HepG2 (cell line): ENCODE measurements around the gene CIAO3. TPM values are rescaled to one million over a fixed set of nuclear protein-coding genes. Genes with fewer than 3 reads are reported as not detected.

Source experiments
- ATAC-seq: fragments of 200-7000 bp; cut with Tn5 transposase; 3 replicates; pipeline ENCODE4 v1.9.1; 2020; ENCODE audit warnings: mild to moderate bottlenecking, moderate library complexity
- BruUV-seq: library from RNA; stranded (reverse); fragments of 400-500 nt; replicated peaks from 2 replicates; lab custom pipeline; 2021; lab: Mats Ljungman, UMichigan
- CTCF ChIA-PET: fragments of 300-600 bp; formaldehyde crosslinking; extraction: SDS; loops from one replicate; lab custom pipeline; 2021; ENCODE audit warnings: low total read pairs, inconsistent platforms, low intra/inter-chr PET ratio; lab: Yijun Ruan, JAX
- POLR2A ChIA-PET: fragments of 350-600 bp; sonication (Branson Sonifier 250); formaldehyde crosslinking; loops from one replicate; lab custom pipeline; 2020; ENCODE audit warnings: antibody characterized with exemption, inconsistent platforms; lab: Yijun Ruan, JAX
- DNase-seq: peaks from one replicate; pipeline ENCODE4 v3.0.0-alpha.2; 2015; ENCODE audit warnings: low spot score
- FAIRE-seq: peaks from 3 replicates; lab custom pipeline; 2011; peaks lifted over from hg19 to GRCh38; lab: Jason Lieb, UNC
- H2AFZ ChIP-seq: one replicate; pipeline ENCODE4 v1.6.1; 2011; ENCODE audit warnings: low read length, inconsistent platforms
- H3K27ac ChIP-seq: fragments of 300-600 bp; 3 replicates; pipeline ENCODE4 v1.8.0; 2011; ENCODE audit warnings: mixed run types, mild to moderate bottlenecking, mixed read lengths, low read length, inconsistent platforms; ENCODE audit not compliant: insufficient read depth; ENCODE audit errors: extremely low read length
- H3K27me3 ChIP-seq, 2 experiments: fragments of 200-600 bp in 1 of 2; 2 replicates in 1 of 2; 3 replicates in 1 of 2; pipeline versions ENCODE4 v1.6.0 to v1.8.0; 2011; ENCODE audit warnings: low read length in 2 of 2, mild to moderate bottlenecking in 2 of 2, moderate library complexity in 2 of 2, inconsistent platforms in 1 of 2; ENCODE audit not compliant: insufficient read depth in 2 of 2, control insufficient read depth in 1 of 2
- H3K36me3 ChIP-seq, 2 experiments: fragments of 200-600 bp in 1 of 2; replicated peaks in 1 of 2; 2 replicates in 1 of 2; 3 replicates in 1 of 2; pipeline versions ENCODE4 v1.5.1 to v1.8.0; 2011; ENCODE audit warnings: low read length in 2 of 2, inconsistent platforms in 1 of 2; ENCODE audit not compliant: insufficient read depth in 2 of 2, control insufficient read depth in 1 of 2
- H3K4me1 ChIP-seq: 2 replicates; pipeline ENCODE4 v1.5.1; 2012; ENCODE audit warnings: low read length, inconsistent platforms; ENCODE audit not compliant: insufficient read depth
- H3K4me2 ChIP-seq: 2 replicates; pipeline ENCODE4 v1.6.0; 2011; ENCODE audit warnings: low read depth, low read length, inconsistent platforms
- H3K4me3 ChIP-seq, 3 experiments: fragments of 200-600 bp in 1 of 3; sonication (generic), shearing (Covaris generic) in 1 of 3; replicated peaks in 1 of 3; 2 replicates each; pipeline ENCODE4 v1.5.1; 2011 to 2016; ENCODE audit warnings: low read length in 3 of 3, inconsistent platforms in 2 of 3, low read depth in 2 of 3, mild to moderate bottlenecking in 2 of 3, control low read depth in 1 of 3, mixed read lengths in 1 of 3; ENCODE audit not compliant: insufficient read depth in 1 of 3
- H3K79me2 ChIP-seq: one replicate; pipeline ENCODE4 v1.6.1; 2011; ENCODE audit warnings: low read length, inconsistent platforms; ENCODE audit not compliant: insufficient read depth
- H3K9ac ChIP-seq: 2 replicates; pipeline ENCODE4 v1.6.0; 2011; ENCODE audit warnings: mild to moderate bottlenecking, low read depth, low read length, inconsistent platforms; ENCODE audit not compliant: insufficient read depth
- H3K9me3 ChIP-seq: 2 replicates; pipeline ENCODE4 v1.5.1; 2012; ENCODE audit warnings: mild to moderate bottlenecking, low read length
- H4K20me1 ChIP-seq: 2 replicates; pipeline ENCODE4 v1.6.0; 2011; ENCODE audit warnings: inconsistent platforms, mild to moderate bottlenecking, low read length, moderate library complexity; ENCODE audit not compliant: insufficient read depth
- ATF3 ChIP-seq: sonication (generic); formaldehyde crosslinking; IDR thresholded peaks from 2 replicates; pipeline ENCODE4 v1.4.0; 2020; ENCODE audit warnings: missing genetic modification reagents
- FOXC1 ChIP-seq: sonication (generic); formaldehyde crosslinking; IDR thresholded peaks from 2 replicates; pipeline ENCODE4 v1.8.0; 2022; ENCODE audit warnings: mild to moderate bottlenecking, missing genetic modification reagents, borderline replicate concordance
- IKZF1 ChIP-seq: fragments of 450-650 bp; IDR thresholded peaks from 2 replicates; pipeline ENCODE4 v1.7.1; 2016
- POLR2AphosphoS2 ChIP-seq: IDR thresholded peaks from 2 replicates; pipeline ENCODE4 v1.6.1; 2011; ENCODE audit warnings: low read depth, low read length, improper control_type of control experiment
- RNF2 ChIP-seq: fragments of 450-650 bp; conservative IDR thresholded peaks from 2 replicates; pipeline ENCODE4 v1.6.1; 2016; ENCODE audit warnings: low read depth
- RNF219 ChIP-seq: sonication (generic); formaldehyde crosslinking; IDR thresholded peaks from 2 replicates; pipeline ENCODE4 v1.5.0; 2020; ENCODE audit warnings: mild to moderate bottlenecking, missing genetic modification reagents
- SMARCC2 ChIP-seq: fragments of 450-650 bp; IDR thresholded peaks from 2 replicates; pipeline ENCODE4 v1.6.1; 2017; ENCODE audit warnings: antibody characterized with exemption, mild to moderate bottlenecking
- ZBTB4 ChIP-seq: sonication (generic); formaldehyde crosslinking; IDR thresholded peaks from 2 replicates; pipeline ENCODE4 v1.4.0; 2020; ENCODE audit warnings: missing genetic modification reagents, mild to moderate bottlenecking, borderline replicate concordance
- ZNF180 ChIP-seq: sonication (generic); formaldehyde crosslinking; IDR thresholded peaks from 2 replicates; pipeline ENCODE4 v1.4.0; 2020; ENCODE audit warnings: low read depth, missing genetic modification reagents, borderline replicate concordance
- ZNF20 ChIP-seq: sonication (generic); formaldehyde crosslinking; IDR thresholded peaks from 2 replicates; pipeline ENCODE4 v1.4.0; 2020; ENCODE audit warnings: mild to moderate bottlenecking, moderate library complexity, missing genetic modification reagents
- ZNF253 ChIP-seq: sonication (generic); formaldehyde crosslinking; IDR thresholded peaks from 2 replicates; pipeline ENCODE4 v1.8.0; 2022; ENCODE audit warnings: mild to moderate bottlenecking, missing genetic modification reagents, borderline replicate concordance
- ZNF572 ChIP-seq: sonication (generic); formaldehyde crosslinking; IDR thresholded peaks from 2 replicates; pipeline ENCODE4 v1.5.1; 2020; ENCODE audit warnings: mild to moderate bottlenecking, missing genetic modification reagents
- WGBS: methylation state at CpG from one replicate; pipeline ENCODE4 v1.1.6; 2017; ENCODE audit warnings: low lambda C conversion rate; 5-methylcytosine and 5-hydroxymethylcytosine counted together
- in situ Hi-C: cut with HindIII; loops from 2 replicates; pipeline ENCODE4 v1.10.0; 2017; ENCODE audit warnings: low pct_unique_long_range_greater_than_20kb; ENCODE audit not compliant: extremely low pct_ligation_motif_present
- intact Hi-C: fragments of 100-400 bp; cut with micrococcal nuclease; formaldehyde crosslinking; loops from one replicate; pipeline ENCODE4 v1.10.0; 2022; ENCODE audit not compliant: unreplicated experiment
- polyA plus RNA-seq, 8 experiments: library from polyadenylated mRNA; depleted of rRNA in 3 of 8; stranded (reverse) in 7 of 8; unstranded in 1 of 8; fragments of >200 nt; fragmentation: Illumina TruSeq in 4 of 8; extraction: Trizol in 4 of 8; gene quantifications; 2 replicates each; pipeline versions ENCODE4 v1.2.1 to v1.2.3, GENCODE V29; 2011 to 2016; ENCODE audit warnings: low read depth in 4 of 8, missing spikeins in 1 of 8, mixed read lengths in 1 of 8; ENCODE audit not compliant: insufficient read depth in 1 of 8
- total RNA-seq, 5 experiments: library from RNA; depleted of rRNA; stranded (reverse); fragments of >200 nt; fragmentation: Illumina TruSeq; extraction: Trizol; gene quantifications; 2 replicates each; pipeline ENCODE4 v1.2.3, GENCODE V29; 2016; ENCODE audit warnings: low read depth in 1 of 5

Gene CIAO3
- total and polyA plus RNA-seq, 2 of the 13 experiments (the other 11 are each of a cell fraction or from before 2014, with no cell fraction given) = 21.7 to 25.0 TPM

- no peaks in the 10 kb centered on the region for H3K9me3 ChIP-seq
- in situ Hi-C loops = no loop called here
- FAIRE-seq (no peak), DNase-seq (no peak), ATAC-seq (no peak)
- H3K9ac ChIP-seq = no peak overlapping the region
- H3K27me3 ChIP-seq = peaks cover 6 to 48% of the 10 kb centered on the region in 2 experiments
- no peaks in the 10 kb centered on the region for H3K79me2 ChIP-seq
- no peak overlapping the region for H3K4me3 ChIP-seq
- no peaks in the 10 kb centered on the region for H3K36me3 ChIP-seq
- no peak overlapping the region for H3K27ac ChIP-seq
- H3K4me2 ChIP-seq = no peak overlapping the region
- WGBS = 19% methylated on average over 8 of the region's 36 CpGs
- H3K4me1 ChIP-seq = no peaks in the 10 kb centered on the region
- ChIA-PET POLR2A (no interaction called here), CTCF (no interaction called here)
- no peak overlapping the region for H2AFZ ChIP-seq
- no TSS peak for BruUV-seq
- TF ChIP-seq SMARCC2 (no peak), ZNF20 (CRISPR knock-in tag) (no peak), RNF219 (CRISPR knock-in tag) (no peak), ATF3 (no peak), ZBTB4 (CRISPR knock-in tag) (no peak), FOXC1 (no peak), IKZF1 (no peak), POLR2AphosphoS2 (no peak), RNF2 (no peak), ZNF572 (CRISPR knock-in tag) (no peak), ZNF253 (CRISPR knock-in tag) (no peak), ZNF180 (no peak)
- H4K20me1 ChIP-seq = 0 out of 2 replicates have a peak, but pooled peaks cover 2% of the 10 kb centered on the region
- intact Hi-C loops = no loop called here
These were observed 34.5 kb upstream of the CIAO3 start for GRCh38 chr16:775236-775796.
